ENCODE data around the gene GSTO2. TPM values are rescaled to one million over a fixed set of nuclear protein-coding genes. Genes with fewer than 3 reads are reported as not detected.
"Not testable (repeated sequence)": the region's sequence is repeated elsewhere in the genome, so short reads cannot be mapped to it uniquely, and the experiment has no call there.

GSTO2 gene
- total and polyA plus RNA-seq, 10 donors: 0.32 to 1.4 (median 0.91) TPM

DNA sequence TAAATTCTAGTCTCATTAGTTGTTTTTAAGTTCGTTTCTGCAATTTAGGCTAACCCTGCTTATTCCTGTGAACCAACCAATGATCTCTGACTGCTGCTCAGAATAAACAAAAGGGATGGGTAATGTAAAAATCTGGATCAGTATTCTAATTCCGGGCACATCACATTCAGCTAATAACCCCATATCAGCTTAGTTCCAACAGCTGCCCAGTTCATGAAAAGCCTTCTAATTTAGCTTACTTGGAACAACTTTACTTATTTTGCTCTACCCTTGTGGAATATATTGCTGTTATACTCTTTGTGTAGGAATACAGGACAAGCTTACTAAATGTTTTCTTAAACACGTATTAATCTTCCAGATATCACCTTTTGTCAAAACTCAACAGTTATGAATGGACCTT, 33.2 kb upstream of the GSTO2 start:
- Histone ChIP-seq H3K27me3 (replicated peaks in 1 of 7) (peaks cover 0 to 22% (median 0%) of the 10 kb centered on the region in 7 donors), H3K27ac (no peak overlapping the region), H3K36me3 (no peaks in the 10 kb centered on the region), H3K9me3 (peaks cover 0 to 22% (median 14%) of the 10 kb centered on the region in 8 donors), H3K4me1 (peaks cover 4 to 21% (median 13%) of the 10 kb centered on the region in 6 donors), H3K4me3 (no peak overlapping the region)
- DNase-seq: no peak
- no peak for TF ChIP-seq POLR2A (IDR thresholded peaks at IDR 0.05)
- TF ChIP-seq POLR2AphosphoS5 (IDR thresholded peaks at IDR 0.05): no peak
- TF ChIP-seq, protein P1, sequence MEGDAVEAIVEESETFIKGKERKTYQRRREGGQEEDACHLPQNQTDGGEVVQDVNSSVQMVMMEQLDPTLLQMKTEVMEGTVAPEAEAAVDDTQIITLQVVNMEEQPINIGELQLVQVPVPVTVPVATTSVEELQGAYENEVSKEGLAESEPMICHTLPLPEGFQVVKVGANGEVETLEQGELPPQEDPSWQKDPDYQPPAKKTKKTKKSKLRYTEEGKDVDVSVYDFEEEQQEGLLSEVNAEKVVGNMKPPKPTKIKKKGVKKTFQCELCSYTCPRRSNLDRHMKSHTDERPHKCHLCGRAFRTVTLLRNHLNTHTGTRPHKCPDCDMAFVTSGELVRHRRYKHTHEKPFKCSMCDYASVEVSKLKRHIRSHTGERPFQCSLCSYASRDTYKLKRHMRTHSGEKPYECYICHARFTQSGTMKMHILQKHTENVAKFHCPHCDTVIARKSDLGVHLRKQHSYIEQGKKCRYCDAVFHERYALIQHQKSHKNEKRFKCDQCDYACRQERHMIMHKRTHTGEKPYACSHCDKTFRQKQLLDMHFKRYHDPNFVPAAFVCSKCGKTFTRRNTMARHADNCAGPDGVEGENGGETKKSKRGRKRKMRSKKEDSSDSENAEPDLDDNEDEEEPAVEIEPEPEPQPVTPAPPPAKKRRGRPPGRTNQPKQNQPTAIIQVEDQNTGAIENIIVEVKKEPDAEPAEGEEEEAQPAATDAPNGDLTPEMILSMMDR (IDR thresholded peaks at IDR 0.05 in 8 of 11, conservative IDR thresholded peaks at IDR 0.05 in 3 of 11): no peak
- 76 to 91% (median 80%) methylated on average over 3 of the region's 3 CpGs for WGBS, 5 donors
- intact Hi-C loops (cut with DNase I; ENCODE audit: low total_unique reads): no loop called here

DNA sequence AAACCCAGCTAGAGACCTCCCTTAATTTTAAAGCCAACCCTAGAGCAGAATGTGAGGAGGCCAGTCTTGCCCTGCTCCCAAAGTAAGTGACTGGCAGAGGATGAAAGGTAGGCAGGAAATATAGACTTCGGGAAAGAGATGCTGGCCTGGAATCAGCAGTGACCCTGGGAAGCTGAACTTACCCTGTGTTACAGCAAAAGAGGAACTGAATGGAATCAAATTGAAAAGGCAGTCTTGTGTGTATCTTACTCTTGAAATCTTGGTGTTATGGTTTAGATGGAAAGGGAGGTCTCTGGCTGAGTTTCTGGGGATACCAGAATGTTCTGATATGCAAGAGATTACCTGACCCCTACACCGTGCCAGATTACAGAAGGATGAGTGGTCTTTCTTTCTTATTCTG, 28.9 kb upstream of the GSTO2 start:
- no peak overlapping the region for H3K27ac ChIP-seq
- intact Hi-C loops (cut with DNase I; ENCODE audit: low total_unique reads): no loop called here
- no peaks in the 10 kb centered on the region for H3K27me3 ChIP-seq (replicated peaks in 1 of 7)
- no peaks in the 10 kb centered on the region for H3K4me1 ChIP-seq
- H3K36me3 ChIP-seq: no peaks in the 10 kb centered on the region
- no peak overlapping the region for H3K4me3 ChIP-seq
- WGBS, 5 donors: 38 to 61% (median 45%) methylated on average over 2 of the region's 2 CpGs
- no peak for DNase-seq
- H3K9me3 ChIP-seq: peaks cover 0 to 9% (median 5%) of the 10 kb centered on the region in 8 donors
- TF ChIP-seq, protein P1 (IDR thresholded peaks at IDR 0.05 in 8 of 11, conservative IDR thresholded peaks at IDR 0.05 in 3 of 11): no peak
- no peak for TF ChIP-seq POLR2A (IDR thresholded peaks at IDR 0.05)
- TF ChIP-seq POLR2AphosphoS5 (IDR thresholded peaks at IDR 0.05): no peak

DNA sequence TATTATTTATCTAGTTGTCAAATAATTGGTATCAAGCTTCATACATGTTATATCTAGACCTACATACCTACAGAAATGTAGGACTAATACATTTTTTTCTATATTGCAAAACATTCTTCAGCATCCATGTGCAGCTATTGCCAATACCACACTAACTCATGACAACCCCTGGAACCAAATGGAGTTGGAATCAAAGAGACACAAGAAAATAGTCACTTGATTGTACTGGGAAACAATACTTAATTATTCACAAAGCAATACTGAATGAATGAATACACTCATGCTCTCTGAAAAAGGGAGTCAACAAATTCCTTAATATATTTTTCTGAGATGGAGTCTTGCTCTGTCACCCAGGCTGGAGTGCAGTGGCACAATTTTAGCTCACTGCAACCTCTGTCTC, 26.4 kb upstream of the GSTO2 start:
- no peak overlapping the region for H3K4me3 ChIP-seq
- no peak overlapping the region for H3K27ac ChIP-seq
- TF ChIP-seq, protein P1 (IDR thresholded peaks at IDR 0.05 in 8 of 11, conservative IDR thresholded peaks at IDR 0.05 in 3 of 11): no peak
- TF ChIP-seq POLR2AphosphoS5 (IDR thresholded peaks at IDR 0.05) (no peak), POLR2A (IDR thresholded peaks at IDR 0.05) (no peak)
- H3K27me3 ChIP-seq (replicated peaks in 1 of 7): no peaks in the 10 kb centered on the region
- peaks cover 0 to 5% (median 0%) of the 10 kb centered on the region in 8 donors for H3K9me3 ChIP-seq
- H3K4me1 ChIP-seq: peaks cover 0 to 9% (median 0%) of the 10 kb centered on the region in 6 donors
- no peaks in the 10 kb centered on the region for H3K36me3 ChIP-seq
- intact Hi-C loops (cut with DNase I; ENCODE audit: low total_unique reads): no loop called here
- DNase-seq: no peak

DNA sequence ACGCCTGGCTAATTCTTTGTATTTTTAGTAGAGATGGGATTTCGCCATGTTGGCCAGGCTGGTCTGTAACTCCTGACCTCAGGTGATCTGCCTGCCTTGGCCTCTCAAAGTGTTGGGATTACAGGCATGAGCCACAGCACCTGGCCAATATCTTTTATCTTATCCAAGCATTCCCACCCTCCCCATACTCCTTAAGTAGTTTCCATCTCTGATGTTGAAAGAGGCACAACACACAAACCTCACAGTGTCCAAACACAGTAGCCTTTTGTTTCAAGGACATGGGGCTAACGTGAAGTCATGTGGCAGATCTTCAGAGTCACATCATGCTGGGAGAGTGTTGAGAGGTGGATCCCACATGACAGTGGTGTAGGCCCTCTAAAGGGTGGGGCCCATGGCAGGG, 26.0 kb upstream of the GSTO2 start:
- intact Hi-C loops (cut with DNase I; ENCODE audit: low total_unique reads); DNase-seq; H3K27me3 ChIP-seq (replicated peaks in 1 of 7); H3K4me3 ChIP-seq; H3K9me3 ChIP-seq; H3K27ac ChIP-seq; H3K4me1 ChIP-seq; H3K36me3 ChIP-seq: not testable (repeated sequence)
- WGBS, 5 donors: 90 to 93% (median 91%) methylated on average over 3 of the region's 3 CpGs

DNA sequence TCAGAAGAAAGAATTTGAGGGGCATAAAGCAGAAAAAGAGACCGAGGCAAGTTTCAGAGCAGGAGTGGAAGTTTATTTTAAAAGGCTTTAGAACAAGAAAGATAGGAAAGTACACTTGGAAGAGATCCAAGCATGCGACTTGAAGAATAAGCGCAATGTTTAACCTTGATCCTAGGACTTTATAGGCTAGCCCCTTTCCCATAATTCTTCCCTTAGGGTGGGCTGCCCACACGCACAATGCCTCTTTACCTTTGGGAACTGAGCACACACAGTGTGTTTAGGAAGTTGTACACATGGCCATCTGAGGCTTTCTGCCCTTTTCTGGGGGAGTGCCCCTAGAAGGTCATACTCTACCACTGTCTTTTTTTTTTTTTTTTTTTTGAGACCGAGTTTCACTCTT, 25.5 kb upstream of the GSTO2 start:
- DNase-seq: no peak
- Histone ChIP-seq H3K4me1 (peaks cover 0 to 9% (median 0%) of the 10 kb centered on the region in 6 donors), H3K4me3 (no peak overlapping the region), H3K36me3 (no peaks in the 10 kb centered on the region), H3K27ac (no peak overlapping the region), H3K9me3 (peaks cover 0 to 5% (median 0%) of the 10 kb centered on the region in 8 donors), H3K27me3 (replicated peaks in 1 of 7) (no peaks in the 10 kb centered on the region)
- intact Hi-C loops (cut with DNase I; ENCODE audit: low total_unique reads): no loop called here
- TF ChIP-seq, protein P1 (IDR thresholded peaks at IDR 0.05 in 8 of 11, conservative IDR thresholded peaks at IDR 0.05 in 3 of 11): no peak
- TF ChIP-seq POLR2AphosphoS5 (IDR thresholded peaks at IDR 0.05) (no peak), POLR2A (IDR thresholded peaks at IDR 0.05) (no peak)
- 71 to 90% (median 78%) methylated on average over 5 of the region's 5 CpGs for WGBS, 5 donors
